Hepatocyte (in vitro differentiated cells): ENCODE results near the gene CTSL.

Experiments
- CTCF ChIP-seq: fragments of 200-600 bp; sonication (generic); IDR thresholded peaks from 2 replicates; pipeline ENCODE4 v1.5.1; 2016; ENCODE audit warnings: antibody characterized with exemption, mild to moderate bottlenecking; ENCODE audit not compliant: poor library complexity
- EZH2 ChIP-seq: fragments of 200-600 bp; sonication (generic); IDR thresholded peaks from 2 replicates; pipeline ENCODE4 v1.6.1; 2016; ENCODE audit warnings: antibody characterized with exemption, mild to moderate bottlenecking, borderline replicate concordance
- EZH2phosphoT487 ChIP-seq: fragments of 200-600 bp; sonication (generic); IDR thresholded peaks from one replicate; pipeline ENCODE4 v1.6.1; 2018; ENCODE audit warnings: antibody characterized with exemption, mild to moderate bottlenecking, low read depth, moderate library complexity; ENCODE audit not compliant: unreplicated experiment, severe bottlenecking

- no peak for TF ChIP-seq CTCF
- no peak for TF ChIP-seq EZH2
- no peak for TF ChIP-seq EZH2phosphoT487
Observed at GRCh38 chr9:87740209-87740608, 14.3 kb downstream of the CTSL start.
